DMS79 (cell line): ENCODE data around the gene TMEM175.

Source experiments
- DNase-seq: peaks from one replicate; lab custom pipeline; 2025; lab: John Stamatoyannopoulos, UW

TMEM175 gene

GRCh38 chr4:946517-947471, 14.5 kb downstream of the TMEM175 start:
- no peak for DNase-seq

- no peak for DNase-seq
These were observed 15.3 kb downstream of the TMEM175 start for GRCh38 chr4:947491-947971.

- no peak for DNase-seq
These were observed 16.1 kb downstream of the TMEM175 start for GRCh38 chr4:948101-948935.

GRCh38 chr4:948936-949300, 16.7 kb downstream of the TMEM175 start:
- no peak for DNase-seq

GRCh38 chr4:949656-950055, 17.4 kb downstream of the TMEM175 start:
- no peak for DNase-seq

- DNase-seq: no peak
These were observed 18.1 kb downstream of the TMEM175 start for GRCh38 chr4:950136-951020.

- DNase-seq: no peak
These were observed 18.9 kb downstream of the TMEM175 start for GRCh38 chr4:951186-951585.

- DNase-seq: no peak
These were observed 19.6 kb downstream of the TMEM175 start for GRCh38 chr4:951594-952468.

GRCh38 chr4:952881-953573, 20.8 kb downstream of the TMEM175 start:
- DNase-seq: no peak

- DNase-seq: no peak
These were observed 21.3 kb downstream of the TMEM175 start for GRCh38 chr4:953574-953915.

- no peak for DNase-seq
These were observed 22.2 kb downstream of the TMEM175 start for GRCh38 chr4:954211-955020.

GRCh38 chr4:955161-955921, 23.1 kb downstream of the TMEM175 start:
- DNase-seq: no peak

GRCh38 chr4:955931-956381, 23.7 kb downstream of the TMEM175 start:
- DNase-seq: no peak

GRCh38 chr4:956531-957230, 24.4 kb downstream of the TMEM175 start:
- no peak for DNase-seq

- no peak for DNase-seq
These were observed 24.9 kb downstream of the TMEM175 start for GRCh38 chr4:957231-957580.

- DNase-seq: no peak
These were observed 25.5 kb downstream of the TMEM175 start for GRCh38 chr4:957581-958313.

- DNase-seq: no peak
These were observed 26.0 kb downstream of the TMEM175 start for GRCh38 chr4:958314-958665.
